Tibial nerve (tissue), 4 donors: ENCODE data around the gene POLG. TPM values are rescaled to one million over a fixed set of nuclear protein-coding genes. Genes with fewer than 3 reads are reported as not detected.

Experiments used
- DNase-seq, 2 donors: peaks; one replicate each; pipeline ENCODE4 v3.0.0-alpha.2; 2019; ENCODE audit warnings: low spot score in 2 of 2
- H3K27ac ChIP-seq, 4 donors: fragments of 200-600 bp; sonication (generic) in 3 of 4; one replicate each; pipeline ENCODE4 v1.5.1; 2017 to 2019; ENCODE audit warnings: mild to moderate bottlenecking in 1 of 4
- H3K27me3 ChIP-seq, 2 donors: fragments of 200-600 bp; sonication (generic) in 1 of 2; one replicate each; pipeline versions ENCODE4 v1.5.1 to v1.6.0; 2017 to 2019
- H3K36me3 ChIP-seq, 3 donors: fragments of 200-600 bp; sonication (generic); one replicate each; pipeline ENCODE4 v1.5.1; 2018 to 2019
- H3K4me1 ChIP-seq, 4 donors: fragments of 200-600 bp; sonication (generic) in 3 of 4; one replicate each; pipeline ENCODE4 v1.5.1; 2017 to 2019
- H3K4me3 ChIP-seq, 4 donors: fragments of 200-600 bp; sonication (generic) in 3 of 4; one replicate each; pipeline ENCODE4 v1.5.1; 2017 to 2019; ENCODE audit warnings: mild to moderate bottlenecking in 1 of 4, moderate library complexity in 1 of 4
- H3K9me3 ChIP-seq, 4 donors: fragments of 200-600 bp; sonication (generic) in 3 of 4; one replicate each; pipeline ENCODE4 v1.5.1; 2017 to 2019
- CTCF ChIP-seq, 5 experiments: fragments of 200-600 bp in 3 of 5; fragments of 450-650 bp in 2 of 5; sonication (generic) in 3 of 5; IDR thresholded peaks; one replicate each; pipeline ENCODE4 v1.5.1; 2016 to 2019; ENCODE audit warnings: antibody characterized with exemption in 5 of 5, mild to moderate bottlenecking in 3 of 5, moderate library complexity in 2 of 5
- EP300 ChIP-seq, 2 donors: sonication (generic); formaldehyde crosslinking; IDR thresholded peaks; one replicate each; pipeline ENCODE4 v1.6.1; 2017; ENCODE audit warnings: antibody characterized with exemption in 2 of 2, mild to moderate bottlenecking in 1 of 2
- POLR2A ChIP-seq, 2 donors: fragments of 450-650 bp; IDR thresholded peaks; one replicate each; pipeline ENCODE4 v1.6.1; 2017; ENCODE audit warnings: antibody characterized with exemption in 2 of 2, mild to moderate bottlenecking in 2 of 2, moderate library complexity in 2 of 2
- WGBS, 2 donors: methylation state at CpG; one replicate each; pipeline ENCODE4 v1.1.5; 2018; 5-methylcytosine and 5-hydroxymethylcytosine counted together
- total RNA-seq, 4 donors: library from RNA; depleted of rRNA; stranded (reverse); fragments of >200 nt; gene quantifications; one replicate each; pipeline ENCODE4 v1.1.0, GENCODE V29; 2016

The POLG gene
- total RNA-seq = 100 to 1,000 TPM in 2 of 4 donors, 10 to 100 TPM in 2; 76.9 to 113 (median 103) TPM

DNA sequence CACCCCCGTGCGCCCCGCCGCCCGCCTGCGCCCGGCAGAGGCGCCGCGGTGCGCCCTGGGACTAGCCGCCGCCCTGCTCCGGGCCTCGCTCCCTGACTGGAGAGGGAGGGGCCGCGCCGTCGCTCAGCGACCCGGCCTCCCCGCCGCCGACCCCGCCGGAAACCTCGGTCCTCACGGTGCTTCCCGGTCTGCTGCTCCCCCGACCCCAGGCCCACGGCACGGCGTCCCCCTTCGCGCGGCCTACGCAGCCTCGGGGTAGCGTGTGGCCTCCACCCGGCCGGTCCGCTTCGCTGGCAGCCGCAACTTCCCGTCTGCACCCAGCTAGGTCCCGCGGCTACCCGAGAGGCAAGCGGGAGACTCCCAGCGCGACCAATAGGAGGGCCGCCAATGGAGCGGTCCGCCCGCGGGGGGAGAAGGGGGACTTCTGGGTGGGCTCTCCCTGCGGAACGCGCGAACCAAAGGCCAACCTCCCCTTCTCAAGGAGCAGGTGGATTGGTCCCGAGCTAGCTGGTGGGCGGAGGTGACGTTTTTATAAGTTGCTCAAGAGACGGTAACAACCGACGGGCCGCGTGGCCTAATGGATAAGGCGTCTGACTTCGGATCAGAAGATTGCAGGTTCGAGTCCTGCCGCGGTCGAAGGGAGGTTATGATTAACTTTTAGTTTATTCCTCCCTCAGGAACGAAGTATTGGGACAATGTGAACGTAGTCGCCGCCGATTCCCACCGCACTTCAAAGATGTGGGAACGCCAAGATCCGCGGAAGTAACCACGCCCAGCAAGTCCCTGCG is at the start of gene POLG:
Gene POLG, minus strand, starts transcription at position 315 of the 788 bp plus-strand sequence. CDS start 1,070 bp downstream, outside the sequence.
- TF ChIP-seq POLR2A (IDR thresholded peaks at IDR 0.05) = peak; percentile 85 to 96
- TF ChIP-seq CTCF (IDR thresholded peaks at IDR 0.05) = peak in 2 of 5 experiments; percentile 40 to 50
- TF ChIP-seq EP300 (IDR thresholded peaks at IDR 0.05) = peak; percentile 86 to 97
- peak; percentile 98 to 99 for DNase-seq
- Histone ChIP-seq H3K4me3 (peak within 1 kb of the TSS; percentile 70 to 86 (median 74)), H3K4me1 (peaks cover 4 to 54% (median 39%) of the 10 kb centered on the region in 4 donors), H3K36me3 (peaks cover 0 to 35% (median 13%) of the 10 kb centered on the region in 3 donors), H3K27me3 (no peaks in the 10 kb centered on the region), H3K9me3 (no peaks in the 10 kb centered on the region), H3K27ac (peak within 1 kb of the TSS; percentile 79 to 95 (median 90))
- WGBS, 2 donors = 0 to 1% methylated on average over 49 to 66 of the region's 85 CpGs

- no peaks in the 10 kb centered on the region for H3K36me3 ChIP-seq
- H3K9me3 ChIP-seq = no peaks in the 10 kb centered on the region
- TF ChIP-seq POLR2A (IDR thresholded peaks at IDR 0.05) = no peak
- TF ChIP-seq EP300 (IDR thresholded peaks at IDR 0.05) = no peak
- no peak for TF ChIP-seq CTCF (IDR thresholded peaks at IDR 0.05)
- peaks cover 0 to 3% (median 0%) of the 10 kb centered on the region in 4 donors for H3K4me1 ChIP-seq
- peaks cover 0 to 56% of the 10 kb centered on the region in 2 donors for H3K27me3 ChIP-seq
- H3K27ac ChIP-seq = no peak overlapping the region
- no peak for DNase-seq
- 58 to 67% methylated on average over 2 to 3 of the region's 3 CpGs for WGBS, 2 donors
- H3K4me3 ChIP-seq = no peak overlapping the region
Observed at GRCh38 chr15:89384176-89384604, 49.6 kb upstream of the POLG start.

DNA sequence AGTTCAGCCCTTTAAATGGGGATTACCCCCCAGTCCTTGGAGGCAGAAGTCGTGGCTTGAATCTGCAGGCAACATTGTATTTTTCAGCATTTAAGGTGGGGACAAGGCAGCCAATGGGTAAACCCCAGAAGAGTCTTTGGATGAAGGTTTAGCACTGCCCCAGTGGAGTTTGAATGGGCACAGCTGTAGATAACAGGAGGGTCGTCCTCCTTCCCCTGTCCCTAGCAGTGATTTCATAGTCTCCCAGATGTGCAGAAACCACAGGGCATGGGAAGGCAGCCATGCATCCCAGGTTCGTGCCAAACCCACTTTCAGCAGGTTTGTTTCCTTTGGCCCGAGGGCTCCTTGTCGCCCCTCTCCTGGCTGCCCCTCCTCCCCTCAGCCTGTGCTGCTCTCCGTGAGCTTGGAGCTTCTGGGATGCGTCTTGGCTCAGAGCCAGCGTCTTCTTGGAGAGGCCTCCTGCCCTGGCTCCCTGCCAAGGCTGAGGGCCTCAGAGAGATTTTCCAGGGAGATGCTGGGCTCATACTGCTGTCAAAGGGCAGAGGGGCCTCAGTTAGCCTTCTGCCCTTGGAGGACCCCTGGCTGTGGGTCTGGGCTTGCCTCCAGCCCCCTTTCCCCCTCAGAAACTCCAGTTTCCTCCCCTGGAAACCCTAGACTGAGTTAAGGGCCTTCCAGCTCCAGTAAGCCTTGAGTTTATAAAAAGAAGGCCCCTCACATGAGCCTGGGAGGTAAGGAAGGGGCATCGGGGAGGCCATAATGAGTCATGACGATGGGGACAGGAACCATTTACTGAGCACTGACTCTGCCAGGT is 48.9 kb upstream of the POLG start:
- peak; percentile 25 to 37 for DNase-seq
- no peak overlapping the region for H3K27ac ChIP-seq
- peaks cover 0 to 60% of the 10 kb centered on the region in 2 donors for H3K27me3 ChIP-seq
- no peaks in the 10 kb centered on the region for H3K9me3 ChIP-seq
- 27 to 43% methylated on average over 7 to 10 of the region's 10 CpGs for WGBS, 2 donors
- TF ChIP-seq EP300 (IDR thresholded peaks at IDR 0.05) (no peak), CTCF (IDR thresholded peaks at IDR 0.05) (no peak), POLR2A (IDR thresholded peaks at IDR 0.05) (no peak)
- peaks cover 0 to 9% (median 2%) of the 10 kb centered on the region in 4 donors for H3K4me1 ChIP-seq
- H3K4me3 ChIP-seq = no peak overlapping the region
- H3K36me3 ChIP-seq = no peaks in the 10 kb centered on the region

DNA sequence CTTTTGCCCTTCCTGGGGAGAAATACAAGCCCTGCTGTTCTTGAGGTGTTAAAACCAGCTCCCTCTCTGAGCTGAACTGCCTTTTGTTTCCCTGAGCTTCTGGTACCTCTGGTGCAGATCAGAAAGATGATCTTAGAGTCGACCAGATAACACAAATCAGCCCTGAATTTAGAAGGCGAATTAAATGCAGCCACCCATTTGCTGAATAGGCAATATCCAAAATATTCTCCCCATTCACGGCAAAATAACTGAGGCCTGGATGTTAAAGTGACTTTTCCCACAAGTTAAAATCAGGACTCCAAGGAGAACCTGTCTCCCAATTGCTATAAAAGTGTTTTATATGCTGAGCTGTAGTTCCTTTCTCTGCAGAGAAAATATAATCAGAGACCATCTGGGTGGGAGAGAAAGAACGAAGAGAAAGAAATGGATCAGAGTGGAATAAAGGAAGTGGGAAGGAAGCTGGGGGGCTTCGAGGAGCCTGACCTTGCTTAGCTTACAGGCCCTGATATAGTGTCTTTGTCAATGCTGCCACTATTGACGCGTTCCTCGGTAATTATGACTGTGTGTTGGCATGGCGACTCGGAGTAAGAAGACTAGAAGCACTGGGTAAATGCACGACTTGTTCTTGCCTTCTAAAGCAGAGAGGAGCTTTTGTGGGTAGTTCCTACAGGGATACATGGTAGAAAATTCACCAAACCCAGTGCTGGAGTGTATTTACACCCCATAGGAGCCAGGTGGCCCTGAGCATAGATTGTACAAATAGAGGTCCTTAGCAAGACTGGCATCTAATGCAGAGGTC is 47.5 kb upstream of the POLG start:
- peaks cover 0 to 19% (median 4%) of the 10 kb centered on the region in 4 donors for H3K4me1 ChIP-seq
- H3K27ac ChIP-seq = no peak overlapping the region
- TF ChIP-seq POLR2A (IDR thresholded peaks at IDR 0.05) = no peak
- TF ChIP-seq EP300 (IDR thresholded peaks at IDR 0.05) = no peak
- TF ChIP-seq CTCF (IDR thresholded peaks at IDR 0.05) = no peak
- 61 to 65% methylated on average over 11 of the region's 11 CpGs for WGBS, 2 donors
- DNase-seq = no peak
- H3K9me3 ChIP-seq = no peaks in the 10 kb centered on the region
- peaks cover 0 to 75% of the 10 kb centered on the region in 2 donors for H3K27me3 ChIP-seq
- H3K4me3 ChIP-seq = no peak overlapping the region
- H3K36me3 ChIP-seq = no peaks in the 10 kb centered on the region
